ENCODE results near the gene PHF20.
"Not testable (repeated sequence)": the region's sequence is repeated elsewhere in the genome, so short reads cannot be mapped to it uniquely, and the experiment has no call there.

The PHF20 gene

GRCh38 chr20:35988910-35989463 is 217.2 kb downstream of the PHF20 start:
- no peak overlapping the region for H3K4me3 ChIP-seq (ENCODE audit: low read length)
- no peak for DNase-seq (ENCODE audit: low read depth)
- TF ChIP-seq, protein P1, sequence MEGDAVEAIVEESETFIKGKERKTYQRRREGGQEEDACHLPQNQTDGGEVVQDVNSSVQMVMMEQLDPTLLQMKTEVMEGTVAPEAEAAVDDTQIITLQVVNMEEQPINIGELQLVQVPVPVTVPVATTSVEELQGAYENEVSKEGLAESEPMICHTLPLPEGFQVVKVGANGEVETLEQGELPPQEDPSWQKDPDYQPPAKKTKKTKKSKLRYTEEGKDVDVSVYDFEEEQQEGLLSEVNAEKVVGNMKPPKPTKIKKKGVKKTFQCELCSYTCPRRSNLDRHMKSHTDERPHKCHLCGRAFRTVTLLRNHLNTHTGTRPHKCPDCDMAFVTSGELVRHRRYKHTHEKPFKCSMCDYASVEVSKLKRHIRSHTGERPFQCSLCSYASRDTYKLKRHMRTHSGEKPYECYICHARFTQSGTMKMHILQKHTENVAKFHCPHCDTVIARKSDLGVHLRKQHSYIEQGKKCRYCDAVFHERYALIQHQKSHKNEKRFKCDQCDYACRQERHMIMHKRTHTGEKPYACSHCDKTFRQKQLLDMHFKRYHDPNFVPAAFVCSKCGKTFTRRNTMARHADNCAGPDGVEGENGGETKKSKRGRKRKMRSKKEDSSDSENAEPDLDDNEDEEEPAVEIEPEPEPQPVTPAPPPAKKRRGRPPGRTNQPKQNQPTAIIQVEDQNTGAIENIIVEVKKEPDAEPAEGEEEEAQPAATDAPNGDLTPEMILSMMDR (IDR thresholded peaks at IDR 0.05; ENCODE audit: insufficient read depth, low read depth, low read length, missing control alignments): no peak

- TF ChIP-seq, protein P1 (IDR thresholded peaks at IDR 0.05; ENCODE audit: insufficient read depth, low read depth, low read length, missing control alignments): peak; percentile 68
- no peak overlapping the region for H3K4me3 ChIP-seq (ENCODE audit: low read length)
- DNase-seq (ENCODE audit: low read depth): peak; percentile 52
Measured at GRCh38 chr20:35991142-35991771, 219.4 kb downstream of the PHF20 start.

- TF ChIP-seq, protein P1 (IDR thresholded peaks at IDR 0.05; ENCODE audit: insufficient read depth, low read depth, low read length, missing control alignments): peak; percentile 89
- no peak overlapping the region for H3K4me3 ChIP-seq (ENCODE audit: low read length)
- DNase-seq (ENCODE audit: low read depth): peak; percentile 68
Measured at GRCh38 chr20:35992713-35993335, 221.0 kb downstream of the PHF20 start.

DNA sequence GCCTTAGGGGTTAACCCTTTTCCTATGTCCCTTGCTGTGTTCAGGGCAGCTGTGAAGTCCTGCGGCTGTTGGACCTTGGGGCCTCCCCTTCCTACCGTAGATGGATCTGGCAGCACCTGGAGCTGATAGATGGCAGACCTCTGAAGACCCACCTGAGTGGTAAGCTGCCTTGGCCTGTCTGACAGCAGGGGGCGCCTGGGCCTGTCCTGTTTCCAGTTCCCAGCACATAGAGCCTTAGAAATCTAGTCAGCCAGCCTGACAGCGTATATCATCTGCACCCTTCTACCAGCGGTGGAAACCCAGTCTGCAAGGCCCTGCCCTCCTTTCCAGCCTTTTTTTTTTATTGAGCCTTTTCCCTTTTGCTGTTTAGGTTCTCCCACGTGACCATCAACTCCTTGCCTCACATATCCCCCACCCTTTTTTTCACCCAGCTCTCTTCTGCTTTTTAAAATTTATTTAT is 223.2 kb downstream of the PHF20 start:
- no peak overlapping the region for H3K4me3 ChIP-seq (ENCODE audit: low read length)
- DNase-seq (ENCODE audit: low read depth): peak; percentile 88
- TF ChIP-seq, protein P1 (IDR thresholded peaks at IDR 0.05; ENCODE audit: insufficient read depth, low read depth, low read length, missing control alignments): peak; percentile 97

DNA sequence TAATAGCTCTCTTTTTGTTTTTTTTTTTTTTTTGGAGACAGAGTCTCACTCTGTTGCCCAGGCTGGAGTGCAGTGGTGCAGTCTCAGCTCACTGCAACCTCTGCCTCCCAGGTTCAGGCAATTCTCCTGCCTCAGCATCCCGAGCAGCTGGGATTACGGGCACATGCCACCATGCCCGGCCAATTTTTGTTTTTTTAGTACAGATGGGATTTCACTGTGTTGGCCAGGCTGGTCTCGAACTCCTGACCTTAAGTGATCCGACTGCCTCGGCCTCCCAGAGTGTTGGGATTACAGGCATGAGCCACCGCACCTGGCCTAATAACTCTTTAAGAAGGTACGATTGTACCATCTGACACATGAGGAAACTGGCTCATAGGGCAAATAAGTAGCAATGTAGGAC is 224.7 kb downstream of the PHF20 start:
- H3K4me3 ChIP-seq (ENCODE audit: low read length); DNase-seq (ENCODE audit: low read depth): not testable (repeated sequence)
